SK-N-SH (cell line): ENCODE results near the gene MAPT. TPM values are rescaled to one million over a fixed set of nuclear protein-coding genes. Genes with fewer than 3 reads are reported as not detected.

Experiments
- CTCF ChIA-PET: fragments of 300-600, 350-600 bp; formaldehyde crosslinking; extraction: SDS; loops from one replicate; lab custom pipeline; 2021; lab: Yijun Ruan, JAX
- POLR2A ChIA-PET: fragments of 350-600 bp; sonication (Branson Sonifier 250); formaldehyde crosslinking; extraction: SDS; loops from one replicate; lab custom pipeline; 2020; ENCODE audit warnings: antibody characterized with exemption, inconsistent platforms; lab: Yijun Ruan, JAX
- DNase-seq: peaks from one replicate; pipeline ENCODE4 v3.0.0; 2012
- H2AFZ ChIP-seq: fragments of 200-600 bp; sonication (generic); 2 replicates; pipeline ENCODE4 v1.8.1; 2016; ENCODE audit warnings: antibody characterized with exemption, mild to moderate bottlenecking, low read depth
- H3F3A ChIP-seq: fragments of 200-600 bp; sonication (generic); replicated peaks from 2 replicates; pipeline ENCODE3; 2016; ENCODE audit warnings: antibody characterized with exemption, mild to moderate bottlenecking; ENCODE audit not compliant: insufficient read depth
- H3K27ac ChIP-seq, 2 experiments: fragments of 200-500 bp in 1 of 2; fragments of 200-600 bp in 1 of 2; sonication (Bioruptor generic) in 1 of 2; sonication (generic), shearing (Covaris generic) in 1 of 2; 2 replicates each; pipeline versions ENCODE4 v1.5.1 to v1.6.1; 2014 to 2016; ENCODE audit warnings: low read depth in 2 of 2, inconsistent platforms in 1 of 2, low read length in 1 of 2, mild to moderate bottlenecking in 1 of 2, mixed read lengths in 1 of 2
- H3K27me3 ChIP-seq: fragments of 200-600 bp; sonication (generic), shearing (Covaris generic); 2 replicates; pipeline ENCODE4 v1.6.1; 2016; ENCODE audit warnings: mixed run types; ENCODE audit not compliant: insufficient read depth
- H3K36me3 ChIP-seq, 2 experiments: fragments of 200-500 bp in 1 of 2; fragments of 200-600 bp in 1 of 2; sonication (Bioruptor generic) in 1 of 2; sonication (generic) in 1 of 2; replicated peaks in 1 of 2; 2 replicates each; pipeline versions ENCODE3 to v1.5.1; 2014 to 2016; ENCODE audit warnings: low read length in 1 of 2, mild to moderate bottlenecking in 1 of 2; ENCODE audit not compliant: insufficient read depth in 2 of 2, control insufficient read depth in 1 of 2
- H3K4me1 ChIP-seq, 2 experiments: fragments of 200-500 bp in 1 of 2; fragments of 200-600 bp in 1 of 2; sonication (Bioruptor generic) in 1 of 2; sonication (generic), shearing (Covaris generic) in 1 of 2; 2 replicates each; pipeline versions ENCODE4 v1.5.1 to v1.6.1; 2014 to 2016; ENCODE audit warnings: low read depth in 1 of 2, low read length in 1 of 2, mixed run types in 1 of 2; ENCODE audit not compliant: insufficient read depth in 2 of 2, control insufficient read depth in 1 of 2
- H3K4me2 ChIP-seq: fragments of 200-600 bp; sonication (generic), shearing (Covaris generic); 2 replicates; pipeline ENCODE4 v1.6.1; 2017; ENCODE audit warnings: mixed run types
- H3K4me3 ChIP-seq, 2 experiments: fragments of 200-500 bp in 1 of 2; fragments of 200-600 bp in 1 of 2; sonication (Bioruptor generic) in 1 of 2; sonication (generic), shearing (Covaris generic) in 1 of 2; 2 replicates each; pipeline versions ENCODE4 v1.5.1 to v1.8.1; 2014 to 2016; ENCODE audit warnings: low read depth in 2 of 2, inconsistent platforms in 1 of 2, low read length in 1 of 2, mild to moderate bottlenecking in 1 of 2, mixed read lengths in 1 of 2, moderate library complexity in 1 of 2
- H3K79me2 ChIP-seq: fragments of 200-600 bp; sonication (generic); 2 replicates; pipeline ENCODE4 v1.8.1; 2017; ENCODE audit warnings: mild to moderate bottlenecking; ENCODE audit not compliant: insufficient read depth
- H3K9ac ChIP-seq: fragments of 200-600 bp; sonication (generic); 2 replicates; pipeline ENCODE4 v1.6.1; 2017; ENCODE audit warnings: mixed run types
- H3K9me2 ChIP-seq: fragments of 200-600 bp; sonication (generic); 2 replicates; pipeline ENCODE4 v1.6.1; 2017; ENCODE audit warnings: mixed run types
- H3K9me3 ChIP-seq: fragments of 200-600 bp; sonication (generic); 2 replicates; pipeline ENCODE4 v1.6.1; 2017; ENCODE audit warnings: mixed run types, mild to moderate bottlenecking, moderate library complexity
- H4K20me1 ChIP-seq: fragments of 200-600 bp; sonication (generic); 2 replicates; pipeline ENCODE4 v1.6.1; 2017; ENCODE audit warnings: mild to moderate bottlenecking, mixed run types; ENCODE audit not compliant: insufficient read depth
- CHD2 ChIP-seq: fragments of 150-350 bp; IDR thresholded peaks from 2 replicates; pipeline ENCODE4 v1.6.1; 2018; ENCODE audit warnings: low read length; ENCODE audit not compliant: partially characterized antibody
- GATA2 ChIP-seq: sonication (generic); formaldehyde crosslinking; IDR thresholded peaks from 2 replicates; pipeline ENCODE4 v1.5.0; 2020; ENCODE audit warnings: mild to moderate bottlenecking, missing genetic modification reagents
- NFIC ChIP-seq: IDR thresholded peaks from 2 replicates; pipeline ENCODE4 v1.4.0; 2012; ENCODE audit warnings: borderline replicate concordance
- POLR2AphosphoS5 ChIP-seq: IDR thresholded peaks from 2 replicates; pipeline ENCODE4 v1.6.1; 2012; ENCODE audit warnings: low read depth, low read length
- RAD21 ChIP-seq: IDR thresholded peaks from 2 replicates; pipeline ENCODE4 v1.6.1; 2012; ENCODE audit warnings: mild to moderate bottlenecking, low read length
- RFX5 ChIP-seq: IDR thresholded peaks from 2 replicates; pipeline ENCODE4 v1.6.1; 2012; ENCODE audit warnings: mild to moderate bottlenecking, improper control_type of control experiment, low read length
- SIN3A ChIP-seq: IDR thresholded peaks from 2 replicates; pipeline ENCODE4 v1.6.1; 2012; ENCODE audit warnings: low read depth, mild to moderate bottlenecking, low read length, moderate library complexity, borderline replicate concordance
- TAF1 ChIP-seq: IDR thresholded peaks from 2 replicates; pipeline ENCODE4 v1.6.1; 2012; ENCODE audit warnings: low read depth, mild to moderate bottlenecking, low read length, moderate library complexity, borderline replicate concordance
- TEAD4 ChIP-seq: IDR thresholded peaks from 2 replicates; pipeline ENCODE4 v1.4.0; 2012; ENCODE audit warnings: mild to moderate bottlenecking, borderline replicate concordance; ENCODE audit not compliant: insufficient read depth
- WGBS: methylation state at CpG from one replicate; pipeline ENCODE4 v1.1.6; 2017; ENCODE audit warnings: low lambda C conversion rate; 5-methylcytosine and 5-hydroxymethylcytosine counted together
- polyA plus RNA-seq, 3 experiments: library from polyadenylated mRNA; depleted of rRNA; stranded (reverse); fragments of >200 nt; gene quantifications; 2 replicates each; pipeline ENCODE4 v1.2.3, GENCODE V29; 2012
- TF ChIP-seq, protein P1 (sequence below): fragments of 150-350 bp; IDR thresholded peaks from 2 replicates; pipeline ENCODE4 v1.6.1; 2016; ENCODE audit warnings: mild to moderate bottlenecking, low read depth, low read length

The MAPT gene
- polyA plus RNA-seq, 1 of the 3 experiments (the other 2 are of a cell fraction), result 0.74 TPM

DNA sequence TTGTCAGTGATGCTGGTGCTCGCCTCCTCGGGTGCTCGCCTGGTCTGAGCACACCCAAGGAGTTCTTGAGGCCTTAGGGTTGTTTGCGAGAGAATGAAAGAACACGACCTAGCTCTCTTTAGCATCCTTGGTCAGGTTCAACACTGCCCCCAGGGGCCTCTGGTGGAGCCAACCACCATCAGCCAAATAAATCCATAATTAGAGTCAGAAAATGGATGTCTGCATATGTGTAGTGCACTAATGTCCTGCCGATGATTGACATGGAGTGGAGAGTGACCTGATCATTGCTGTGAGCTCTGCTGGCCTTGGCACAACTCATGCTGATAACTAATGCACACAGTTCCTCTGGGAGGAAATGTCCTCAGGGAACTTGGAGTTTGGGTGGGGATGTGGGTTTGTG, 96.5 kb downstream of the MAPT start:
- TF ChIP-seq RAD21, result peak; percentile 19
- no peak for TF ChIP-seq GATA2 (CRISPR knock-in tag)
- H3K9me2 ChIP-seq, result no peaks in the 10 kb centered on the region
- CTCF ChIA-PET, result interaction anchor here (0.6 to 5.0 kb wide), 7 partner anchors 11 to 220 kb away, joined by 3 to 37 read pairs (median 3); no protein-coding TSS in a partner anchor
- 87% methylated on average over 6 of the region's 6 CpGs for WGBS
- H3K79me2 ChIP-seq, result no peaks in the 10 kb centered on the region
- no peaks in the 10 kb centered on the region for H3K27me3 ChIP-seq
- no peak overlapping the region for H3K27ac ChIP-seq
- H3K4me3 ChIP-seq, result no peak overlapping the region
- H3K4me2 ChIP-seq, result no peak overlapping the region
- no peak for DNase-seq
- H3K9ac ChIP-seq, result no peak overlapping the region
- POLR2A ChIA-PET, result no interaction called here
- peaks cover 0 to 5% of the 10 kb centered on the region in 2 experiments; a peak in 1 of 4 replicates for H3K4me1 ChIP-seq
- H3K9me3 ChIP-seq, result no peaks in the 10 kb centered on the region
- no peaks in the 10 kb centered on the region for H3F3A ChIP-seq
- H2AFZ ChIP-seq, result no peak overlapping the region
- H3K36me3 ChIP-seq, result no peaks in the 10 kb centered on the region
- H4K20me1 ChIP-seq, result no peaks in the 10 kb centered on the region

DNA sequence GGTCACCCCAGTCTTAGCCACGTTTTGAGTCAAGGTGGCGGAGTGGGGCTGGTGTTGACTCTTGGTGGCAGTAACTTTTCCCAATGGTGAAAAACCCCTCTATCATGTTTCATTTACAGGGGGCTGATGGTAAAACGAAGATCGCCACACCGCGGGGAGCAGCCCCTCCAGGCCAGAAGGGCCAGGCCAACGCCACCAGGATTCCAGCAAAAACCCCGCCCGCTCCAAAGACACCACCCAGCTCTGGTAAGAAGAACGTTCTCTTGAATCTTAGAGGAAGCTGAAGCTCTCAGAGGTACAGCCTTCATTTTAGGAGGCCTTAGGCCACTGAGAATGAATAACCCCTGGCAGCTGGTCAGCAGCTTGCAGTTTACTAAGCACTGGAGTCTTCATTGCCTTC, 97.0 kb downstream of the MAPT start:
- Histone ChIP-seq H3K36me3 (no peaks in the 10 kb centered on the region), H3K27me3 (no peaks in the 10 kb centered on the region), H3K27ac (no peak overlapping the region), H3K79me2 (no peaks in the 10 kb centered on the region), H4K20me1 (no peaks in the 10 kb centered on the region), H3K9me2 (no peaks in the 10 kb centered on the region), H3F3A (no peaks in the 10 kb centered on the region), H3K4me2 (no peak overlapping the region), H3K4me1 (peaks cover 0 to 5% of the 10 kb centered on the region in 2 experiments; a peak in 1 of 4 replicates), H2AFZ (no peak overlapping the region), H3K9me3 (no peaks in the 10 kb centered on the region), H3K9ac (no peak overlapping the region), H3K4me3 (no peak overlapping the region)
- TF ChIP-seq SIN3A, result no peak
- no peak for TF ChIP-seq RFX5
- 86% methylated on average over 10 of the region's 10 CpGs for WGBS
- DNase-seq, result no peak
- ChIA-PET POLR2A (no interaction called here), CTCF (interaction anchor here (0.6 to 5.0 kb wide), 6 partner anchors 10 to 220 kb away, joined by 3 to 37 read pairs (median 3); no protein-coding TSS in a partner anchor)

DNA sequence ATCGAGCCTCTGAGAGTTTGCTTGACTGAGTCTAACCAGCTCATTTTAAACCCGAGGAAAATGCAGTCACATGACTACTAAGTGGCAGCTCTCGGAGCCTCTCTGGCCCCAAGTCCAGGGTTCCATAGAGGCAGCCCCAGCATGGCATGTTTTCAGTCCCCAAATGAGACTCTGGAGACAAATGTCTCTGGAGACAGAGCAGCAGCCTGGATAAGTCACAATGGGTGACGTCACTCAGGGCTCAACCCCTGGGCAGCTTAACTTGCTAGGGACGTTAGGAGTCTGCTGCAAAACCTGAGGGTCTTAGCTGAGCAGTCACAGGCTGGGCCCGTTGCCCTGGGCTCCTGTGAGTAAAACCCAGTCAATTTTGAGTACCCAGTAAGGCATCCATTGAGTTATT, 97.8 kb downstream of the MAPT start:
- TF ChIP-seq TEAD4 (no peak), CHD2 (no peak), TAF1 (no peak), POLR2AphosphoS5 (no peak), NFIC (no peak)
- TF ChIP-seq, protein P1, sequence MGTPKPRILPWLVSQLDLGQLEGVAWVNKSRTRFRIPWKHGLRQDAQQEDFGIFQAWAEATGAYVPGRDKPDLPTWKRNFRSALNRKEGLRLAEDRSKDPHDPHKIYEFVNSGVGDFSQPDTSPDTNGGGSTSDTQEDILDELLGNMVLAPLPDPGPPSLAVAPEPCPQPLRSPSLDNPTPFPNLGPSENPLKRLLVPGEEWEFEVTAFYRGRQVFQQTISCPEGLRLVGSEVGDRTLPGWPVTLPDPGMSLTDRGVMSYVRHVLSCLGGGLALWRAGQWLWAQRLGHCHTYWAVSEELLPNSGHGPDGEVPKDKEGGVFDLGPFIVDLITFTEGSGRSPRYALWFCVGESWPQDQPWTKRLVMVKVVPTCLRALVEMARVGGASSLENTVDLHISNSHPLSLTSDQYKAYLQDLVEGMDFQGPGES, result no peak
- DNase-seq, result no peak
- H3K4me1 ChIP-seq, result peaks cover 0 to 5% of the 10 kb centered on the region in 2 experiments; a peak in 1 of 4 replicates
- no peaks in the 10 kb centered on the region for H3K27me3 ChIP-seq
- H3K9me2 ChIP-seq, result no peaks in the 10 kb centered on the region
- no peak overlapping the region for H3K4me2 ChIP-seq
- H4K20me1 ChIP-seq, result no peaks in the 10 kb centered on the region
- no peaks in the 10 kb centered on the region for H3K79me2 ChIP-seq
- ChIA-PET CTCF (interaction anchor here (0.8 to 5.0 kb wide), 4 partner anchors 9 to 221 kb away, joined by 3 to 37 read pairs (median 3); no protein-coding TSS in a partner anchor), POLR2A (no interaction called here)
- no peaks in the 10 kb centered on the region for H3K9me3 ChIP-seq
- H2AFZ ChIP-seq, result no peak overlapping the region
- 65% methylated on average over 6 of the region's 6 CpGs for WGBS
- no peak overlapping the region for H3K9ac ChIP-seq
- no peaks in the 10 kb centered on the region for H3K36me3 ChIP-seq
- no peak overlapping the region for H3K27ac ChIP-seq
- H3K4me3 ChIP-seq, result no peak overlapping the region
- H3F3A ChIP-seq, result no peaks in the 10 kb centered on the region
